ENCODE measurements around the gene AOPEP. TPM values are rescaled to one million over a fixed set of nuclear protein-coding genes. Genes with fewer than 3 reads are reported as not detected.

Gene AOPEP
- total and polyA plus RNA-seq, 8 donors: 73.9 to 407 (median 101) TPM

DNA sequence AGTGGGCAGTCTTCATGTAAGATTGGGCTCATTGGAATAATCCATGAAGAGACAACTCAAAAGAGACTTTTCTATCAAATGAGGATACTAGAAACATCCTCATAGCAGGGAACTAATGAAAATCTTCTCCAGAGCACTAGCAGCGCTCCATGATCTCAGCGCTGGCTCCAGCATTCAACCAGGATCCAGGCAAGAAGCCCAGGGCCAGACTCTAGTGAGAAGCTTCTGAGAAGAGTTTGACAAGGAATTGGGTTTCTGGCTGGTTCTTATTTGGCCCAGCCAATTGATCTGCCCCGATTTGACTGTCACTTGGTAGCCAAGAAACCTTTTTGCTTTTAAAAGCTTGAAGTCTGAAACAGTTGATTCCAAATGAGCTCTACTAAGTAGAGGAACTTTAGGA, 60.1 kb downstream of the AOPEP start:
- TF ChIP-seq POLR2AphosphoS5 (IDR thresholded peaks at IDR 0.05): no peak
- no peak for TF ChIP-seq POLR2A (IDR thresholded peaks at IDR 0.05)
- no peak for TF ChIP-seq EP300 (IDR thresholded peaks at IDR 0.05)
- TF ChIP-seq, protein P1, sequence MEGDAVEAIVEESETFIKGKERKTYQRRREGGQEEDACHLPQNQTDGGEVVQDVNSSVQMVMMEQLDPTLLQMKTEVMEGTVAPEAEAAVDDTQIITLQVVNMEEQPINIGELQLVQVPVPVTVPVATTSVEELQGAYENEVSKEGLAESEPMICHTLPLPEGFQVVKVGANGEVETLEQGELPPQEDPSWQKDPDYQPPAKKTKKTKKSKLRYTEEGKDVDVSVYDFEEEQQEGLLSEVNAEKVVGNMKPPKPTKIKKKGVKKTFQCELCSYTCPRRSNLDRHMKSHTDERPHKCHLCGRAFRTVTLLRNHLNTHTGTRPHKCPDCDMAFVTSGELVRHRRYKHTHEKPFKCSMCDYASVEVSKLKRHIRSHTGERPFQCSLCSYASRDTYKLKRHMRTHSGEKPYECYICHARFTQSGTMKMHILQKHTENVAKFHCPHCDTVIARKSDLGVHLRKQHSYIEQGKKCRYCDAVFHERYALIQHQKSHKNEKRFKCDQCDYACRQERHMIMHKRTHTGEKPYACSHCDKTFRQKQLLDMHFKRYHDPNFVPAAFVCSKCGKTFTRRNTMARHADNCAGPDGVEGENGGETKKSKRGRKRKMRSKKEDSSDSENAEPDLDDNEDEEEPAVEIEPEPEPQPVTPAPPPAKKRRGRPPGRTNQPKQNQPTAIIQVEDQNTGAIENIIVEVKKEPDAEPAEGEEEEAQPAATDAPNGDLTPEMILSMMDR (IDR thresholded peaks at IDR 0.05): no peak

DNA sequence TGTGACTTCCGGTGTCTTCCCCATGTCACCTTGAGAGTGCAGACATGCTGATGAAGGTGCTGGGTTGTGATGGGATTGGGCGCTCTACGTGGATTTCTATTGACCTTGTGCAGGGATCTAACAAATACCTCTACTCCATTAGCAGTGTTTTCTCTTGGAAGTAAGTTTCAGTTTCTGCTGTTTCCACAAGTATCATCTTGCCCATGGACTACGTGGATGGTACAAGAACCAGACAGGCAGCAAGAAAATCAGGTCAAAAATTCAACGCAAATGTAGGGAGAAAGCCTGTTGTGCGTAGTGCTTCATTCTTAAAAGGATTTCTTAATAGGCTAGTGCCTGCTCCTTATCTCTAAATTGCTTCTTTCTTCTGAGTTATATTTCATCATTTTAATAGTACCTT, 60.8 kb downstream of the AOPEP start:
- no peaks in the 10 kb centered on the region for H3K9me3 ChIP-seq
- H3K36me3 ChIP-seq: peaks cover 0 to 8% (median 4%) of the 10 kb centered on the region in 4 donors
- intact Hi-C loops (cut with DNase I; ENCODE audit: low total_unique reads): loop anchor here (10.0 kb wide), 1 partner anchor 338 kb away; no protein-coding TSS in a partner anchor
- TF ChIP-seq, protein P1 (IDR thresholded peaks at IDR 0.05): no peak
- TF ChIP-seq POLR2A (IDR thresholded peaks at IDR 0.05) (no peak), EP300 (IDR thresholded peaks at IDR 0.05) (no peak), POLR2AphosphoS5 (IDR thresholded peaks at IDR 0.05) (no peak)
- WGBS, 5 donors: 79 to 97% (median 86%) methylated on average over 6 of the region's 6 CpGs
- no peaks in the 10 kb centered on the region for H3K27me3 ChIP-seq
- H3K27ac ChIP-seq: no peak overlapping the region
- H3K4me3 ChIP-seq: no peak overlapping the region
- H3K4me1 ChIP-seq: peaks cover 0 to 11% (median 7%) of the 10 kb centered on the region in 4 donors
- no peak for DNase-seq

More for the DNA sequence above, 60.1 kb downstream of the AOPEP start:
- Histone ChIP-seq H3K4me3 (no peak overlapping the region), H3K27me3 (no peaks in the 10 kb centered on the region), H3K27ac (no peak overlapping the region), H3K9me3 (no peaks in the 10 kb centered on the region), H3K4me1 (peaks cover 0 to 11% (median 8%) of the 10 kb centered on the region in 4 donors), H3K36me3 (peaks cover 0 to 8% (median 4%) of the 10 kb centered on the region in 4 donors)
- no peak for DNase-seq
- 85 to 96% (median 93%) methylated on average over 3 of the region's 3 CpGs for WGBS, 5 donors
- intact Hi-C loops (cut with DNase I; ENCODE audit: low total_unique reads): loop anchor here (10.0 kb wide), 1 partner anchor 338 kb away; no protein-coding TSS in a partner anchor

DNA sequence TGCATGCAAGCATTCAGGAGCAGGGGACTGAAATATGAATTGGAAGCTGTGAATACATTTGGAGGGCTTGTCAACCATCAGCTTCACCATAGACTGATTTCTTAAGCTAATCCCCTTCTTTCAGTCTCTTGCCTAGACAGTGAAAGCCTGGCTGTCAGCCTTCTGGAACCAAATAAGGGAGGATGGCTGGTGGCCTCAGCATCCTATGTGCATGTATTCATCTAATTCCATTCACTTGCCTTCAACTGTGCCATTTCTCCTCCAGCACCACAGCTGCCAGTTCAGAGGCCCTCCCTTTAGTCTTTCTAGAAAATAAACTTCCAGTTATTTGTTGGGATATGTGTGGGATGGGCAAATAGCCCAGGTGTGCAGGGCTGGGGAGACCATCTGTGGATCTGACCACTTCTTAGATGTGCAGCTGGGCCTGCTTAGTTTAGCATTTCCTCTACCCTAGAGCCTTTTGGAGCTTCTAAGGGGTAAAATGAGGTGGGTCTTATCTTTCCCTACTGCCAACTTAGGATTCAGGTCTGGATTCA, 62.1 kb downstream of the AOPEP start:
- DNase-seq: no peak
- no peak overlapping the region for H3K4me3 ChIP-seq
- H3K9me3 ChIP-seq: no peaks in the 10 kb centered on the region
- H3K36me3 ChIP-seq: peaks cover under 1 to 18% (median 6%) of the 10 kb centered on the region in 4 donors
- TF ChIP-seq EP300 (IDR thresholded peaks at IDR 0.05): no peak
- no peak for TF ChIP-seq POLR2AphosphoS5 (IDR thresholded peaks at IDR 0.05)
- TF ChIP-seq POLR2A (IDR thresholded peaks at IDR 0.05): no peak
- TF ChIP-seq, protein P1 (IDR thresholded peaks at IDR 0.05): no peak
- H3K27me3 ChIP-seq: no peaks in the 10 kb centered on the region
- intact Hi-C loops (cut with DNase I; ENCODE audit: low total_unique reads): loop anchor here (10.0 kb wide), 1 partner anchor 336 kb away; no protein-coding TSS in a partner anchor
- H3K27ac ChIP-seq: no peak overlapping the region
- H3K4me1 ChIP-seq: peaks cover 0 to 4% (median 0%) of the 10 kb centered on the region in 4 donors

DNA sequence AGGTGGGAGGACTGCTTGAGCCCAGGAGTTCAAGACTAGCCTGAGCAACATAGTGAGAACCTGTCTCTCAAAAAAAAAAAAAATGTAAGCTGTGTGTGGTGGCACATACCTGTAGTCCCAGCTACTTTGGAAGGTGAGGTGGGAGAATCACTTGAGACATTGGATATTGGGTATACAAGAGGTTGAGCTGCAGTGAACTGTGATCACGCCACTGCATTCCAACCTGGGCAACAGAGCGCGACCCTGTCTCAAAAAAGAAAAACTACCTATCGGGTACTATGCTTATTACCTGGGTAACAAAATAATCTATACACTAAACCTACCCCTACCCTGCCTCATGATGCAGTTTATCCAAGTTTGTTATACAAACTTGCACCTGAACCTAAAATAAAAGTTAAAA, 64.9 kb downstream of the AOPEP start:
- H3K9me3 ChIP-seq: no peaks in the 10 kb centered on the region
- H3K36me3 ChIP-seq: peaks cover 2 to 18% (median 12%) of the 10 kb centered on the region in 4 donors
- H3K27ac ChIP-seq: no peak overlapping the region
- no peaks in the 10 kb centered on the region for H3K27me3 ChIP-seq
- peaks cover 0 to 4% (median 0%) of the 10 kb centered on the region in 4 donors for H3K4me1 ChIP-seq
- DNase-seq: no peak
- H3K4me3 ChIP-seq: no peak overlapping the region
- TF ChIP-seq POLR2A (IDR thresholded peaks at IDR 0.05): no peak
- TF ChIP-seq POLR2AphosphoS5 (IDR thresholded peaks at IDR 0.05): no peak
- TF ChIP-seq, protein P1 (IDR thresholded peaks at IDR 0.05): no peak
- no peak for TF ChIP-seq EP300 (IDR thresholded peaks at IDR 0.05)
- WGBS, 5 donors: 95 to 98% (median 97%) methylated on average over 4 of the region's 4 CpGs
- intact Hi-C loops (cut with DNase I; ENCODE audit: low total_unique reads): no loop called here
